BE2C (cell line): Measurements from ENCODE around the gene PNMA1.
A peak's percentile ranks its signal among the peaks of the same experiment; 100 is the strongest.
"Not testable (repeated sequence)": the region's sequence is repeated elsewhere in the genome, so short reads cannot be mapped to it uniquely, and the experiment has no call there.

ENCODE experiments used
- DNase-seq: peaks from one replicate; pipeline ENCODE4 v3.0.0-alpha.2; 2020
- H3K27me3 ChIP-seq: fragments of 250-450 bp; sonication (Bioruptor Pico); 2 replicates; pipeline ENCODE4 v1.5.1; 2020; ENCODE audit warnings: mild to moderate bottlenecking
- H3K36me3 ChIP-seq: fragments of 250-450 bp; sonication (Bioruptor Pico); 2 replicates; pipeline ENCODE4 v1.5.1; 2020; ENCODE audit warnings: mild to moderate bottlenecking
- H3K4me1 ChIP-seq: fragments of 250-450 bp; sonication (Bioruptor Pico); 2 replicates; pipeline ENCODE4 v1.5.1; 2020
- H3K4me3 ChIP-seq: 2 replicates; pipeline ENCODE4 v1.5.1; 2011; ENCODE audit warnings: low read depth, low read length
- H3K9me3 ChIP-seq: fragments of 250-450 bp; sonication (Bioruptor Pico); 2 replicates; pipeline ENCODE4 v1.5.1; 2020
- TF ChIP-seq, protein P1 (sequence below): IDR thresholded peaks from 2 replicates; pipeline ENCODE4 v1.5.1; 2012; ENCODE audit warnings: mild to moderate bottlenecking, low read depth, low read length

PNMA1 gene

DNA sequence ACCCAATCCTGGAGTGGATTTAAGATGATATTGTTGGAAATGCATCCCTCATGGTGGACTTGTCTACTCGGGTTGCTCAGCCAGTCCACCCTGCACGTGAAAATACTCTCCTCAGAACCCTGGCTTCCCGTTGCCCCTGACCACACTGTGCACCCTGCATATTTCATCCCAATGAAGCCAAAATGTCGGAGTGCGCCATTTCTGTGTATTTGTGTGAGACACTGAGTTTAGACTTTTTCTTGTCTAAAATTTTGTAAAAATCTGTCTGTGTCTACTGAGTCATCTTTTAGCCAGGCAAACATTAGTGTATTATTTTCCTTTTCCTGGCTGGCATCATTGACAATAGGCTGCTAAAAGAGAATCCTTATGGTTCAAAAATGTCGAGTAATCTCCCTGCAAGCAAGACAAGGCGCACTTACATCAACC is 485 bp upstream of the PNMA1 start:
- Histone ChIP-seq H3K27me3 (no peaks in the 10 kb centered on the region), H3K4me1 (peaks cover 15% of the 10 kb centered on the region), H3K36me3 (peaks cover 25% of the 10 kb centered on the region), H3K4me3 (peak overlapping the region; percentile 82), H3K9me3 (no peaks in the 10 kb centered on the region)
- TF ChIP-seq, protein P1, sequence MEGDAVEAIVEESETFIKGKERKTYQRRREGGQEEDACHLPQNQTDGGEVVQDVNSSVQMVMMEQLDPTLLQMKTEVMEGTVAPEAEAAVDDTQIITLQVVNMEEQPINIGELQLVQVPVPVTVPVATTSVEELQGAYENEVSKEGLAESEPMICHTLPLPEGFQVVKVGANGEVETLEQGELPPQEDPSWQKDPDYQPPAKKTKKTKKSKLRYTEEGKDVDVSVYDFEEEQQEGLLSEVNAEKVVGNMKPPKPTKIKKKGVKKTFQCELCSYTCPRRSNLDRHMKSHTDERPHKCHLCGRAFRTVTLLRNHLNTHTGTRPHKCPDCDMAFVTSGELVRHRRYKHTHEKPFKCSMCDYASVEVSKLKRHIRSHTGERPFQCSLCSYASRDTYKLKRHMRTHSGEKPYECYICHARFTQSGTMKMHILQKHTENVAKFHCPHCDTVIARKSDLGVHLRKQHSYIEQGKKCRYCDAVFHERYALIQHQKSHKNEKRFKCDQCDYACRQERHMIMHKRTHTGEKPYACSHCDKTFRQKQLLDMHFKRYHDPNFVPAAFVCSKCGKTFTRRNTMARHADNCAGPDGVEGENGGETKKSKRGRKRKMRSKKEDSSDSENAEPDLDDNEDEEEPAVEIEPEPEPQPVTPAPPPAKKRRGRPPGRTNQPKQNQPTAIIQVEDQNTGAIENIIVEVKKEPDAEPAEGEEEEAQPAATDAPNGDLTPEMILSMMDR, result no peak
- DNase-seq, result no peak

DNA sequence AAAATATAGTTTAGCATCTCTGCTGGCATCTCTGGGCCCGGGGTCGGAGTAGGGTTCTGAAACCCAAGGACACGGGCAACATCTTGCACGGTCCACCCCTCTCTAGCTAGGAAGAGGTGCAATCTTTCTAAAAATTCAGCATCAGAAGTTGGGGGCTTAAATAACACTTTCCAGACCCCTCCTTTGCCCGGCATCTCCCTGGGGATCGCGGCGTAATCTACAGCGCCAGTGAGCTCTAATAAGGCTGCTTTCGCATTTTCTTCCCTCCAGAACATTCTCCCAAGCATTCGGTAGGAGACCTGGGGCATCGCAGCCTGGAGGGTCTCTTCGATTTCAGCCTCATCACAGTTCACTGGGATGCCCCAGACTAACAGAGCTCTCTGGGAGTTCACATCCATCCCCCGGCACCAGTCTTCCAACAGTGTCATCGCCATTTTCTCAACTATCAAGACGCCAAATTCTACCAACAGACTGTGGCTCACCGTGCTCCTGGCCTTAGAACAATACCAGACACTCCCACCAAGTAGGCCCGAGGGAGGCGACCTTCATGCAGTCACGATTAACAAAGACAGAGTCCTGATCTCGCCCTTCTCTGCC is 880 bp downstream of the PNMA1 start:
- DNase-seq, result no peak
- Histone ChIP-seq H3K36me3 (peaks cover 20% of the 10 kb centered on the region), H3K27me3 (no peaks in the 10 kb centered on the region), H3K4me1 (peaks cover 15% of the 10 kb centered on the region), H3K4me3 (peak overlapping the region; percentile 82), H3K9me3 (no peaks in the 10 kb centered on the region)
- TF ChIP-seq, protein P1, result no peak

DNA sequence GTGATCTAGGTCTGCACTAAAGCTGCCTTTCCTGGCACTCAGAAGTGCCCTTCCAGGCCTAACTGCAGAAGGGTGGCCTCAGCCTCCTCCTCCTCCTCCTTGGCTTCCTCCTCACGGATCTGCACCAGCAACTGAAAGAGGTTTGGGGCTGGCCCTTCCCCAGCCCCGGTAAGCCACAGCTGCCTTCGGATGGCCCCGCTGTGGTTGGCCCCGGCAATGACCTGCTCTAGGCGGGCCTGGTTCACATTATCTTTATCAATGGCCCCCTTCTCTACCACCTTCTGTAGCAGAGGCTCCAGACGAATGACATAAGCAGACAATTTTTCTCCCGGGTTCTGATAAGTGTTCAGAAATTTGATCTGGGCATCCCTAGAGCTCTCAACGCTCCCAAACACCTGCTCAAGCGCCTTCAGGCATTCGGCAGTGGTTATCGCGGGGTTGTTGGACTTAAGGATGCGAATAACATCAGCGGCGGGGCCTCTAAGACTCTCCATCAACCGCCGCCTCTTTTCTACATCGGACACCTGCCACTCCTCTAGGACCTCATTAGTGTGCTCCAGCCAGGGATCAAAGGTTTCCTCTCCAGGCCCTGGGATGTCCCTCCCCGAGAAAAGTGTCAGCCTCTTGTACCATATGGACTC is 1.5 kb downstream of the PNMA1 start:
- DNase-seq, result peak; percentile 46

DNA sequence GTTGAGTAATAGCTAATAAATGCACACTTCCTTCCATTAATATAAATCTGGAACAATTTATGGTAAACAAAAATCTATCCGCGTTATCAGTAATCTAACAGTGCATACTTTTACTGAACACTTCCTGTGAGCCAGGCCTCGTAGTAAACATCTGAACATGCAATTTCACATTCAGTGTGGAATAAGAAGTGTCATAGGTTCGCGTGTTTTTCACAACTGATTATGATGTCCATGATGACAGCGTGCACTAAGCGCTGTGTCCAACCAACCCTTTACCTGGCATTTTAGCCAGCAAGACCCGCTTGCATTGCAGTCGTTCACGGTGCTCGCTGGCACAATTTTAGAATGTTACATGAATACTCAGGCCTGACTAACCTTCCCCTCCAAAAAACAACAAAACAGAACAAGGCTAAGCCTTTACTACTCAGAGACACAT is 2.1 kb downstream of the PNMA1 start:
- peaks cover 8% of the 10 kb centered on the region for H3K4me1 ChIP-seq
- H3K9me3 ChIP-seq, result no peaks in the 10 kb centered on the region
- H3K4me3 ChIP-seq, result peak overlapping the region; percentile 82
- H3K27me3 ChIP-seq, result no peaks in the 10 kb centered on the region
- TF ChIP-seq, protein P1, result no peak
- DNase-seq, result no peak
- peaks cover 15% of the 10 kb centered on the region; the same call in 1 of the 2 replicates for H3K36me3 ChIP-seq

More for the DNA sequence above, 1.5 kb downstream of the PNMA1 start:
- H3K4me3 ChIP-seq, result peak overlapping the region; percentile 82
- no peaks in the 10 kb centered on the region for H3K9me3 ChIP-seq
- H3K27me3 ChIP-seq, result no peaks in the 10 kb centered on the region
- TF ChIP-seq, protein P1, result no peak
- H3K36me3 ChIP-seq, result peaks cover 15% of the 10 kb centered on the region; the same call in 1 of the 2 replicates
- H3K4me1 ChIP-seq, result peaks cover 14% of the 10 kb centered on the region

DNA sequence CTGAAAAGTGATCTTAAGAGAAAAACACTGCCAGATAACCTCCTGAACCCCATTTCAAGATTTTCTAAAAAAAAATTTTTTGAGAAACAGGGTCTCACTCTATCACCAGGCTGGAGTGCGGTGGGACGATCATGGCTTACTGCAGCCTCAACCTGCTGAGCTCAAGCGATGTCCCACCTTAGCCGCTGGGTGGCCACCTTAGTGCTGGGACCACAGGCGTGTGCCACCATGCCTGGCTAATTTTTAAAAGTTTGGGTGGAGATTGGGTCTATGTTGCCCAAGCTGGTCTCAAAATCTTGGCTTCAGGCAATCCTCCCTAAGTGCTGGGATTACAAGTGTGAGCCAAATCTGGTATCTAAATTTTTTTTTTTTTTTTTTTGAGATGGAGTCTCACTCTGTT is 3.4 kb downstream of the PNMA1 start:
- TF ChIP-seq, protein P1, result no peak
- peaks cover 4% of the 10 kb centered on the region for H3K4me1 ChIP-seq

DNA sequence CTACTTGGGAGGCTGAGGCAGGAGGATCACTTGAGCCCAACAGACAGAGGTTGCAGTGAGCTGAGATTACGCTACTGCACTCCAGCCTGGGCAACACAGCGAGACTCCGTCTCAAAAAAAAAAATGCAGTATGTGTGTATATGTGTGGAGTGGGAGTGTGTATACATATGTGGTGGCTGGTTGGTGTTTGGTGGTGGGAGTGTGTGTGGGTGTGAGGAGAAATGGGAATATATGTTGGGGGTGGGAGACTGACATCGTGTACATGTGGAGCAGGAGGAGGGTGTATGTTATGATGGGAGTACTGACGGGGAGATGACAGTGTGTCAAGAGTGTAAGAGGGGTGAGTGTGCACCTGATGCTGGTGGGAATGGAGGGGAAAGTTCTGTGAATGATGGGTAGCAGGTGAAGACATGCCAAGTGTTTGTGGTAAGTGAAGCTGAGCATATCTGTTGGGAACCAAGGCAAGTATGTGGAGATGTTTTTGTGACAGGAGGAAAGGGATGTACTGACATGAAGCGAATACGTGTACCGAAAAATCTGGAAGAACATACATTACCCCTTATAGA is 4.2 kb downstream of the PNMA1 start:
- Histone ChIP-seq H3K4me1 (peaks cover 4% of the 10 kb centered on the region), H3K36me3 (peaks cover 4% of the 10 kb centered on the region; the same call in 1 of the 2 replicates), H3K4me3 (no peak overlapping the region), H3K27me3 (no peaks in the 10 kb centered on the region), H3K9me3 (no peaks in the 10 kb centered on the region)
- TF ChIP-seq, protein P1, result no peak
- no peak for DNase-seq

More for the DNA sequence above, 3.4 kb downstream of the PNMA1 start:
- Histone ChIP-seq H3K27me3 (no peaks in the 10 kb centered on the region), H3K9me3 (no peaks in the 10 kb centered on the region), H3K36me3 (peaks cover 9% of the 10 kb centered on the region; the same call in 1 of the 2 replicates), H3K4me3 (no peak overlapping the region)
- DNase-seq, result no peak

DNA sequence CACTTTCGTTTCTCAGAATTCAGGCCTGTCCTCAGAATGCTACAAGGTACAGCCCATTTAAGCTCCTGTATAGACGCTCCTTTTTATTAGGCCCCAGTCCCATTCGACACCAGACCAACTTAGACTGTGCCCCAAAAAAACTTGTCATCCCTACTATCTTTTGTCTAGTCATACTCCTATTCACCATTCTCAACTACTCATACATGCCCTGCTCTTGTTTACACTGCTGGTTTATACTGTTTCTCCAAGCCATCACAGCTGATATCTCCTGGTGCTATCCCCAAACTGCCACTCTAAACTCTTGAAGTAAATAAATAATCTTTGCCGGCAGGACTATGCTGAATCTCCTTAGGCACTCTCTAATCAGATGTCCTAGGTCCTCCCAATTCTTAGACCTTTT is 6.1 kb downstream of the PNMA1 start:
- not testable (repeated sequence) for H3K9me3 ChIP-seq, DNase-seq, H3K36me3 ChIP-seq, H3K4me1 ChIP-seq, H3K4me3 ChIP-seq, H3K27me3 ChIP-seq
